HG03045 (cell line): ENCODE results near the gene FAM174C.

Experiments used
- ATAC-seq: cut with Tn5 transposase; IDR thresholded peaks from one replicate; pipeline ENCODE4 v1.9.1; 2021; ENCODE audit warnings: mild to moderate bottlenecking, moderate library complexity; ENCODE audit not compliant: unreplicated experiment

Gene FAM174C

GRCh38 chr19:1284979-1285736 is 9.8 kb downstream of the FAM174C start:
- ATAC-seq = no peak

DNA sequence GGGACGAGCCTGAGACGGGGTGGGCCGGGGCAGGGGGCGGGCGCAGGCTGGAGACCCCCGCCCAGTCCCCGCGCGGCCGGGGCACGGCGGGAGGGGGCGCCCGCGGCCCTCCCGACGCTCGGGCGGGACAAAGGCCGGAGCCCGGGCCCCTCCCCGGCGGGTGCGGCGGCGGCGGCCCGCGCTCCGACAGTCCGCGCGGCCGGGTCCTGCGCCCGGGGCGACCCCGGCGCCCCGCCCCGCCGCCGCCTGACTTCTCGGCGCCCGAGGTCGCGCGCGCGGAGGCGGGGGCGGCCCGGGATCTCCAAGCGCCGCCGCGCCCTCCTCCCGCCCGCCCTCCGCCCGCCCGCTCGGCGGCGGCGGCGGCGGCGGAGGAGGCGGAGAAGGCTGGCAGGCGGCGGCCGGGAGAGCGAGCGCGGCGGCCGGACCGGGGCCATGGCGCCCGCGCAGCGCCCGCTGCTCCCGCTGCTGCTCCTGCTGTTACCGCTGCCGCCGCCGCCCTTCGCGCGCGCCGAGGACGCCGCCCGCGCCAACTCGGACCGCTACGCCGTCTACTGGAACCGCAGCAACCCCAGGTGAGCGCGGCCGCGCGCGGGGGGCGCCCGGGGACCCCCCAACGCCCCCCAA is 10.5 kb downstream of the FAM174C start, which contains the start of gene EFNA2:
TSS of gene EFNA2 (plus strand) at position 137 of the 624 bp plus-strand sequence. CDS start at position 433, 296 bp downstream.
- no peak for ATAC-seq

DNA sequence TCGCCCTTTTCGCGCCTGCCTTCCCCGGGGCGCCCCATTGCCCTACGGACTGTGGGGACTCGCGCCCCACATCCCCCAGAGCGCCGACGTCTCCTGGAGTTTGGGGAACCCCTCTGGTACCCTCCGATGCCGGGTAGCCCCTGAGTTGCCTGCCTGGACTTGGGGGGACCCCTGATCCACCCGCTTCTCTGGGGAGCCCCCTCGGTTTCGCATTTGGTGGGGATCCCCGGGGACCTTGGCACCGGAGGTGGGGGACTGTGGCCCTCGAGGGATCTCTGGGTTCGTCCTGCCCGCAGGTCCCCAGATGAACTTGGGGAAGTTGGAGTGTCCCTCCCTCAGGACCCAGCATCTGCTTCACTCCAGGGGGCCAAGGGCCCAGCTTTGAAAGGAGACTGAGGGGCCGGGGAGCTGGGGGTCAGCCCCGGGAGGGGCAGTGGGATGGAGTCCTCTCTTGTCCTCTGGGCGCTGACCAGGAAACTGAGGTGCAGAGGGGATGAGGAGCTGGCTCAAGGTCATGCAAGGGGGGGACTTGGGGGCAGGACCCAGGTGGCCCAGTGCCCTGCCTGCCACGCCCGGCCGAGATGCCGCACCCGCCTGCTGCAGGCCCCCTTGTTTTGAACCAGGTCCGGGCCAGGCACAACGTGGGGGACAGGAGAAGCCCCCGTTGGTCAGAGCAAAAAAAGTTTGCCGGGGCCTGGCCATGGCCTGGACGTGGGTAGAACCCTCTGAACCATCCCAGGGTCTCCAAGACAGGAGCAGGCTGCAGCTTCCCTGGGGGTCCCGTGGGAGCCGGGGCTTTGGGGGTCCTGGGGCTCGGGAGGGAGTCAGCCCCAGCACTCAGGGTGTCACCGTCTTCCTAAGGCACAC is 11.4 kb downstream of the FAM174C start:
- no peak for ATAC-seq

DNA sequence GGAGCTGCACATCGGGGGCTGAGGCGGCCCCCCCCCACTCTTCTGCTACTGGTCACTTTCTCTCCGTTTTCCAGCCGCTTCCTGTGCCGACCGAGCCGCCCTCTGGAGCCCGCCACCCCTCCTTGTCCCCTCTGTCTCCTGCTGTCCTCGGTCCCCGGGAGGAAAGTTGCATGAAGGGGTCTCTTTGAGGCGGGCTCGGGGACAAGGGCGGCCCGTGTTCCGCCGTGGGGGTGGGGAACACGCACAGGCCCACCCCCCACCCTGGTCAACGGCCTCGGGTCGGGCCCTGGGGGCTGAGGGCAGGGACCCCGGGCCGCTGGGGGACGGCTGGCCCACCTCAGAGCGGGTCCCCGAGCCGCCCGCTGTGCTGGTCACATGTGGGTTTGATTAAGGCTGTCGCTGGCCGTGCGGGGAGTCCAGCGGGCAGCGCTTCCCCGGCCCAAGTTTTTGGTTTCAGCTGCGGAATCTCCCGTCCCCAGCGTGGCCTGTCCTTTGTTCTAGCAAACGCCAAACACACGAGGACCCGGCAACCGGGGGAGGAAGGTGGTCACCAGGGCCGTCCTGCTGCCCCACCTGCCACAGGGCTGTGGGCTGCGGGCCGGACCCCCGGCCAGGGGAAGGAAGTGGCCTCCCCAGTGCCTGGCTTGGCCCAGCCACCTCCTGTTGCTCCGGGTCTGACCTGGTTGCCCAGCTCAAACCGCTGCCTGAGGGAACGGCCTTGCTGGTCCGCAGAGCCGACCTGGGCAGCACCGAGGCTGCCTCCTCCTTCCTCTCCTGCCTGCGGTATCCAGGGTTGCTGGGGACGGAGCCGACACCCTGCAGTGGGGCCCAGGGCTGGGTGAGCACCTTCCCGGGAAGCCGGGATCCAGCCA is 12.3 kb downstream of the FAM174C start:
- ATAC-seq = no peak

DNA sequence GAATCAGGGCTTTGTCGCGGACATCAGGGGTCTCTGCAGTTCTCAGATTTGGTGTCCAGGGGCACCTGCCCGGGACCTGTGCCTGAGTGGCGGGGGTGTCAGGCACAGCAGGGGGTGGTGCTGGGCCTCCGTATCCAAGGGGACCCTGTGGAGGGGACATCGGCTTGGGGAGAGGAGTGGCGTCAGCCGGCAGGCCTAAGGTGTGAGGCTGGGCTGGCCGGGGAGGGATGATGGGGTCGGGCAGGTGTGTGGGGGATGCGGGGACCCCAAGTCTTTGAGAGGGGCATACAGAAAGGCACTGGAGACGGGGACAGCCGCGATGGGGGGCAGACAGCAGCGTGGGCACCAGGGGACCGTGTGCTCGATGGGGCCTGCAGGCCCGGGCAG is 12.9 kb downstream of the FAM174C start:
- no peak for ATAC-seq

- ATAC-seq = no peak
Measured at GRCh38 chr19:1288833-1289685, 13.7 kb downstream of the FAM174C start.

DNA sequence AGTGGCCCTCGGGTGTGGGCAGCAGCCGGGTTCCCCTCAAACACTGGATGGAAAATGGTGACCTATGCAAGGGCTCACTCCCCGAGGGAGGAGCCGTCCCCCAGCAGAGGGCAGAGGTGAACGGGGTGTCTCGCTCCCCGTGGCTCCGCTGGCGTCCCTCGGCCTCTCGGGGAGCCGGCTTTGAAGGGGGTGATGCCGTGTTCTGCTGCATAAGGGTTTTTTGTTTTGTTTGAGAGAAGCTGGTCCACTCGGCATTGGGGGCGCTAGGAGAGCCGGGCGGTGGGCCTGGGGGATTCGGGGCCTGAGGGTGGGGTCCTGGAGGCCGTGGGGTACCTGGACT is 14.3 kb downstream of the FAM174C start:
- no peak for ATAC-seq

GRCh38 chr19:1290196-1290702 is 14.9 kb downstream of the FAM174C start:
- ATAC-seq = no peak

- no peak for ATAC-seq
Measured at GRCh38 chr19:1290703-1291651, 15.6 kb downstream of the FAM174C start.

DNA sequence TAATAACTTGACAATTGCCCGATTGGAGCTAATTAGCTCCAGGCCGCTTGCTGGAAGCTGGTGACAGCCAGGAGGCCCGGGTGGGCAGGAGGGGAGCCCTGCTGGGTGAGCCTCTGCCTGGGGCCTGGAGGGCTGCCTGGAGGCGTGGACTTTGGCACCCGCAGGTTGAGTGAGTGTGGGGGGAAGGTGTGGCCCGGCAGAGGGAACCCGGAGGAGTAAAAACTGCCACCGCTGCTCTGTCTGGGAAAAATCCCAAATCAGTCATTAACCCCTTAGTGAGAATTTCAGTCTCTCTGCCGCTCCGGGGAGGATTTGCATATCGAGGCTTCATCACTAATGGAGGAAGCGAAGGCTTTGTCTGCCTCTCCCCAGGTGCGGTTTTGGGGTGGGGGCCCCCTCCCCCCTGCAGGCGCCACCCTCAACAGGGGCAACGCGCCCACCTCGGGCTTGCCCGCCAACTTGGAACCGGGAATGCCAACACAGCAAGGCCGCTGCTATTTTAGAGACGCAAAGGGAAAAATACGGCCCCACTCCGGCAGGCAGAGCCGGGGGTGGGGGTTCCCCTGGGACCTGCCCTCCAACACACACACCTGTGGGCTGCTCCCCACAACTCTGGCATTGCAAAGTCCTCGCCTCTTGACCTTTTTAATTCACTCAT is 16.6 kb downstream of the FAM174C start:
- no peak for ATAC-seq

- no peak for ATAC-seq
Measured at GRCh38 chr19:1292419-1293151, 17.3 kb downstream of the FAM174C start.

DNA sequence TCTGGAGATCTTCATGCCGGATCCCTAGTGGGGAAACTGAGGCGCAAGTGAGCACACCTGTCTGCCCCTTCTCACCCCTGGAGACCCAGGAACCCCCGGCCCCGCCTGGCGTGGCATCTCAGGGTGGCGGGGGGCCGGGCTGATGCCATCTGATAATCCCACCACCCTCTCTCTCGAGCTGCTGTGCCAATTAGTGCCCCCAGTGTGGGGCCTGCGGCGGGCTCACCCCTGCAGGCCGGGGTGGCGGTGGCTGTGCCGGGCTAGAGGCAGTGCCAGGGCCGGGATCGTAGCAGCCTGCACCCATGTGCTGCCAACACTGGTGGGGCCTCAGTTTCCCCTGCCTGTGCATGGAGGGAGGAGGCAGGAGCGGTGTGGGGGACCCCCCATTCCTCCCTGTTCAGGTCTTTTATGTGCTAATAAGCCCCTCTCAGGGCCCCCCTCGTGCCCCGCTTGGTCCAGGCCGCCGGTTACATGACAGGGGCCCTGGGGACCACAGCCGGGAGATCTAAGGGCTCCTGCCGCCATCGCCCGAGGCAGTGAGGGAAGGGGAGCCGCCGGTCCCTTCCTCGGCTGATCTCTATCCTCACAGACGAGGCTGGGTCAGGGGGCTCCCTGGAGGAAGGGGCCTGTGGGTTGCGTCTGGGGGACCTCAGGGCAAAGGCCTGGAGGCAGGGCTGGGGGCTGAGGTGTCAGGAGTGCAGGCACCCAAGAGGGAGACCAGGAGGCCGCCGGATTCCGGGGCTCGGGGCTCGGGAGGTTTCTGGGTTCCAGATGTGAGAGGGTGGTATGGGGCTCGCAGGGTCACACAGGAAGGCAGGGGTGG is 18.7 kb downstream of the FAM174C start:
- ATAC-seq = no peak

DNA sequence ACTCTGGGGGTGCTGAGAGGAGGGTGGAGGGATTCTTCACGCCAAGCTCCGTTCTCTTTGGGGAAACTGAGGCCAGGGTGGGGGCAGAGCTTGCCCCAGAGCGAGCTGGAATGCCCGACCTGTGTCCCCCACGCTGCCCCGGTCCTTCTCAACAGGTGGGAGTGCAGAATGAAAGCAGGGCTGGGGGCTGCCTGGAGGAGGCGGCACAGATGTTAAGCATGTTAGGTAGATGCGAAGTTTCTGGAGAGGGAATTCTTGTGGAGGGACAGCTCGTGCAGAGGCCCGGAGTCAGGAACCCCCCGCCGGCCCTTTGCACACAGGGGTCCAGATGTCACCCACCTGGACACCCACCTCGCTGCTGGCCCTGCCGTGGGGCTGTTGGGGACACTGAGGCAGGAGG is 19.4 kb downstream of the FAM174C start:
- ATAC-seq = no peak

GRCh38 chr19:1295169-1296012 is 20.1 kb downstream of the FAM174C start:
- ATAC-seq = no peak

GRCh38 chr19:1296078-1296477 is 20.7 kb downstream of the FAM174C start:
- ATAC-seq = no peak
